Stomach (tissue), 4 donors: Measurements from ENCODE around the gene MB.

Experiments
- POLR2A ChIP-seq, 4 donors: fragments of 450-650 bp; IDR thresholded peaks; one replicate each; pipeline ENCODE4 v1.6.1; 2016; ENCODE audit warnings: antibody characterized with exemption in 4 of 4, control low read depth in 2 of 4, mild to moderate bottlenecking in 1 of 4, moderate library complexity in 1 of 4
- POLR2AphosphoS5 ChIP-seq, 3 donors: sonication (generic); formaldehyde crosslinking; IDR thresholded peaks; one replicate each; pipeline ENCODE4 v1.6.1; 2016; ENCODE audit warnings: antibody characterized with exemption in 3 of 3
- TF ChIP-seq, protein P1 (sequence below), 7 experiments: fragments of 450-650 bp in 4 of 7; fragments of 200-600 bp in 3 of 7; sonication (generic) in 3 of 7; IDR thresholded peaks; one replicate each; pipeline ENCODE4 v1.5.1; 2016 to 2019; ENCODE audit warnings: antibody characterized with exemption in 7 of 7, control low read depth in 2 of 7, mild to moderate bottlenecking in 1 of 7

DNA sequence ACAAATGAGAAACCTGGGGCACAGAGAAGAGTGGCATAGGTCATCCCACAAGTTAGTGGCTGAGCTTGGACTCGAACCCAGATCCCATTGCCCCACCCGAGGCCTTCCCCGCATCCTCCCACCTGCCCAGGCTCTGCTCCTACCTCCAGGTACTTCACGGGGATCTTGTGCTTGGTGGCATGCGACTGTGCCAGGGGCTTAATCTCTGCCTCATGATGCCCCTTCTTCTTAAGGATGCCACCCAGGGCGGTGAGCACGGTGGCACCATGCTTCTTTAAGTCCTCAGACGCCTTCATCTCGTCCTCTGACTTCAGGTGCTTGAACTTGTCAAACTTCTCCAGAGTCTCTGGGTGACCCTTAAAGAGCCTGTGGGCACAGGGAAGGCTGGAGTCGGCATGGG is 6.4 kb downstream of the MB start:
- TF ChIP-seq, protein P1, sequence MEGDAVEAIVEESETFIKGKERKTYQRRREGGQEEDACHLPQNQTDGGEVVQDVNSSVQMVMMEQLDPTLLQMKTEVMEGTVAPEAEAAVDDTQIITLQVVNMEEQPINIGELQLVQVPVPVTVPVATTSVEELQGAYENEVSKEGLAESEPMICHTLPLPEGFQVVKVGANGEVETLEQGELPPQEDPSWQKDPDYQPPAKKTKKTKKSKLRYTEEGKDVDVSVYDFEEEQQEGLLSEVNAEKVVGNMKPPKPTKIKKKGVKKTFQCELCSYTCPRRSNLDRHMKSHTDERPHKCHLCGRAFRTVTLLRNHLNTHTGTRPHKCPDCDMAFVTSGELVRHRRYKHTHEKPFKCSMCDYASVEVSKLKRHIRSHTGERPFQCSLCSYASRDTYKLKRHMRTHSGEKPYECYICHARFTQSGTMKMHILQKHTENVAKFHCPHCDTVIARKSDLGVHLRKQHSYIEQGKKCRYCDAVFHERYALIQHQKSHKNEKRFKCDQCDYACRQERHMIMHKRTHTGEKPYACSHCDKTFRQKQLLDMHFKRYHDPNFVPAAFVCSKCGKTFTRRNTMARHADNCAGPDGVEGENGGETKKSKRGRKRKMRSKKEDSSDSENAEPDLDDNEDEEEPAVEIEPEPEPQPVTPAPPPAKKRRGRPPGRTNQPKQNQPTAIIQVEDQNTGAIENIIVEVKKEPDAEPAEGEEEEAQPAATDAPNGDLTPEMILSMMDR (IDR thresholded peaks at IDR 0.05): no peak
- TF ChIP-seq POLR2AphosphoS5 (IDR thresholded peaks at IDR 0.05) (no peak), POLR2A (IDR thresholded peaks at IDR 0.05) (no peak)
